ELF-1 (cell line): ENCODE results near the gene VPS18.

Source experiments
- DNase-seq: peaks from one replicate; pipeline ENCODE4 v3.0.0-alpha.2; 2016; ENCODE audit warnings: low read depth, low spot score

The VPS18 gene

GRCh38 chr15:40870716-40871115 lies 23.5 kb upstream of the VPS18 start:
- no peak for DNase-seq

- DNase-seq: peak; percentile 64
Measured at GRCh38 chr15:40871749-40872617, 22.3 kb upstream of the VPS18 start.

- DNase-seq: no peak
Measured at GRCh38 chr15:40872791-40873693, 21.2 kb upstream of the VPS18 start.

GRCh38 chr15:40873694-40874561 lies 20.3 kb upstream of the VPS18 start, which contains the start of gene RHOV:
TSS of gene RHOV (minus strand) at chr15:40874234. CDS start at chr15:40874139, 95 bp downstream.
- DNase-seq: peak; percentile 84

GRCh38 chr15:40875991-40876730 lies 18.1 kb upstream of the VPS18 start:
- no peak for DNase-seq

GRCh38 chr15:40877694-40878093 lies 16.6 kb upstream of the VPS18 start:
- no peak for DNase-seq

- DNase-seq: no peak
Measured at GRCh38 chr15:40878785-40879184, 15.5 kb upstream of the VPS18 start.

- no peak for DNase-seq
Measured at GRCh38 chr15:40879609-40880008, 14.6 kb upstream of the VPS18 start.

- no peak for DNase-seq
Measured at GRCh38 chr15:40881351-40881750, 12.9 kb upstream of the VPS18 start.

GRCh38 chr15:40886586-40886985 lies 7.7 kb upstream of the VPS18 start:
- DNase-seq: no peak

- no peak for DNase-seq
Measured at GRCh38 chr15:40889112-40889511, 5.1 kb upstream of the VPS18 start.

GRCh38 chr15:40891138-40891537 lies 3.1 kb upstream of the VPS18 start:
- no peak for DNase-seq

- no peak for DNase-seq
Measured at GRCh38 chr15:40891810-40892446, 2.3 kb upstream of the VPS18 start.

- DNase-seq: no peak
Measured at GRCh38 chr15:40892447-40893012, 1.7 kb upstream of the VPS18 start.

GRCh38 chr15:40893019-40893670 lies 1.1 kb upstream of the VPS18 start:
- DNase-seq: no peak

GRCh38 chr15:40894681-40895448 lies 615 bp downstream of the VPS18 start:
- peak; percentile 88 for DNase-seq

GRCh38 chr15:40899536-40900207 lies 5.4 kb downstream of the VPS18 start:
- DNase-seq: no peak
